Aorta (tissue), 5 donors: ENCODE results near the gene EPHB2. TPM values are rescaled to one million over a fixed set of nuclear protein-coding genes. Genes with fewer than 3 reads are reported as not detected.

Source experiments
- ATAC-seq: fragments of 200-7000 bp; cut with Tn5 transposase; one replicate; pipeline ENCODE4 v1.9.1; 2022; ENCODE audit warnings: moderate library complexity; ENCODE audit not compliant: low FRiP score
- DNase-seq, 2 donors: peaks; one replicate each; pipeline ENCODE4 v3.0.0-alpha.2; 2020
- H3K27ac ChIP-seq, 2 donors: one replicate each; pipeline ENCODE4 v1.5.1; 2013; ENCODE audit warnings: low read length in 2 of 2, mild to moderate bottlenecking in 2 of 2, moderate library complexity in 2 of 2, control low read depth in 1 of 2, inconsistent platforms in 1 of 2, low read depth in 1 of 2
- H3K27me3 ChIP-seq, 2 donors: one replicate each; pipeline ENCODE4 v1.6.1; 2013; ENCODE audit warnings: control low read depth in 1 of 2, low read length in 1 of 2, mild to moderate bottlenecking in 1 of 2, moderate library complexity in 1 of 2; ENCODE audit not compliant: insufficient read depth in 2 of 2, control insufficient read depth in 1 of 2
- H3K36me3 ChIP-seq, 2 donors: one replicate each; pipeline ENCODE4 v1.6.1; 2013; ENCODE audit warnings: control low read depth in 1 of 2, low read length in 1 of 2, mild to moderate bottlenecking in 1 of 2; ENCODE audit not compliant: insufficient read depth in 2 of 2, control insufficient read depth in 1 of 2
- H3K4me1 ChIP-seq, 2 donors: one replicate each; pipeline ENCODE4 v1.6.1; 2013; ENCODE audit warnings: low read length in 2 of 2, control low read depth in 1 of 2, mild to moderate bottlenecking in 1 of 2, moderate library complexity in 1 of 2; ENCODE audit not compliant: insufficient read depth in 2 of 2, control insufficient read depth in 1 of 2
- H3K4me3 ChIP-seq, 2 donors: one replicate each; pipeline ENCODE4 v1.5.1; 2013; ENCODE audit warnings: low read length in 2 of 2, control low read depth in 1 of 2, mild to moderate bottlenecking in 1 of 2
- H3K9me3 ChIP-seq: one replicate; pipeline ENCODE4 v1.6.1; 2013; ENCODE audit warnings: mild to moderate bottlenecking, low read length; ENCODE audit not compliant: control insufficient read depth
- WGBS, 2 donors: extraction: QIAGEN DNeasy Blood & Tissue Kit; methylation state at CpG; one replicate each; pipeline ENCODE4 v1.1.7; 2013; 5-methylcytosine and 5-hydroxymethylcytosine counted together
- intact Hi-C, 2 donors: fragments of 100-400 bp; cut with DNase I; formaldehyde crosslinking; loops; one replicate each; pipeline versions ENCODE4 v1.14.2 to v1.15.0; 2022
- polyA plus RNA-seq, 2 donors: library from polyadenylated mRNA; stranded (reverse); fragments of 200-250 nt; gene quantifications; one replicate each; pipeline ENCODE4 v1.2.3, GENCODE V29; 2013
- total RNA-seq, 2 donors: library from RNA; stranded (reverse); fragmentation: NEBNext Ultra II Directional; extraction: Animal tissue kit (Norgen Biotek cat#: 25700); gene quantifications; one replicate each; pipeline ENCODE4 v1.2.1, GENCODE V29; 2021
- donor health status: healthy with polysubstance abuse.
- donor health status: Bipolar disorder and iron deficiency.
- donor health status: DM: no; HTN: no; CAD: no.
- donor health status: DM: no; HTN: no; CAD: no.
- donor health status: DM: yes; HTN: yes; CAD: no.

EPHB2 gene
- total and polyA plus RNA-seq, 4 donors = 0.87 to 16.6 (median 3.2) TPM

- intact Hi-C loops = no loop called here
- Histone ChIP-seq H3K4me1 (no peaks in the 10 kb centered on the region), H3K27me3 (no peaks in the 10 kb centered on the region), H3K4me3 (no peak overlapping the region), H3K27ac (no peak overlapping the region), H3K9me3 (no peaks in the 10 kb centered on the region), H3K36me3 (no peaks in the 10 kb centered on the region)
- no peak for DNase-seq
- no peak for ATAC-seq
- WGBS, 2 donors = 38 to 48% methylated on average over 10 of the region's 10 CpGs
Measured at GRCh38 chr1:22685591-22686059, 25.0 kb upstream of the EPHB2 start.

GRCh38 chr1:22687191-22687590 is 23.4 kb upstream of the EPHB2 start:
- Histone ChIP-seq H3K27me3 (no peaks in the 10 kb centered on the region), H3K4me3 (no peak overlapping the region), H3K4me1 (no peaks in the 10 kb centered on the region), H3K27ac (no peak overlapping the region), H3K36me3 (no peaks in the 10 kb centered on the region), H3K9me3 (no peaks in the 10 kb centered on the region)
- WGBS, 2 donors = 92 to 94% methylated on average over 2 of the region's 2 CpGs
- DNase-seq (no peak), ATAC-seq (no peak)
- intact Hi-C loops = no loop called here

GRCh38 chr1:22688466-22688865 is 22.2 kb upstream of the EPHB2 start:
- no peaks in the 10 kb centered on the region for H3K9me3 ChIP-seq
- H3K27me3 ChIP-seq = no peaks in the 10 kb centered on the region
- H3K4me3 ChIP-seq = no peak overlapping the region
- H3K4me1 ChIP-seq = no peaks in the 10 kb centered on the region
- DNase-seq = no peak
- ATAC-seq = no peak
- H3K27ac ChIP-seq = no peak overlapping the region
- intact Hi-C loops = no loop called here
- H3K36me3 ChIP-seq = no peaks in the 10 kb centered on the region

GRCh38 chr1:22689505-22689904 is 21.1 kb upstream of the EPHB2 start:
- DNase-seq = no peak
- no peaks in the 10 kb centered on the region for H3K9me3 ChIP-seq
- no peak overlapping the region for H3K27ac ChIP-seq
- H3K4me1 ChIP-seq = no peaks in the 10 kb centered on the region
- no peaks in the 10 kb centered on the region for H3K36me3 ChIP-seq
- 87 to 91% methylated on average over 11 of the region's 11 CpGs for WGBS, 2 donors
- intact Hi-C loops = no loop called here
- no peak overlapping the region for H3K4me3 ChIP-seq
- no peak for ATAC-seq
- no peaks in the 10 kb centered on the region for H3K27me3 ChIP-seq

GRCh38 chr1:22691031-22691753 is 19.4 kb upstream of the EPHB2 start:
- WGBS, 2 donors = 69 to 76% methylated on average over 13 of the region's 13 CpGs
- Histone ChIP-seq H3K27me3 (no peaks in the 10 kb centered on the region), H3K36me3 (no peaks in the 10 kb centered on the region), H3K4me3 (no peak overlapping the region), H3K27ac (no peak overlapping the region), H3K4me1 (no peaks in the 10 kb centered on the region), H3K9me3 (no peaks in the 10 kb centered on the region)
- no peak for ATAC-seq
- intact Hi-C loops = no loop called here
- no peak for DNase-seq

- intact Hi-C loops = no loop called here
- DNase-seq = no peak
- ATAC-seq = no peak
- WGBS, 2 donors = 86 to 87% methylated on average over 5 of the region's 5 CpGs
- no peaks in the 10 kb centered on the region for H3K4me1 ChIP-seq
- H3K9me3 ChIP-seq = no peaks in the 10 kb centered on the region
- no peaks in the 10 kb centered on the region for H3K36me3 ChIP-seq
- H3K27ac ChIP-seq = no peak overlapping the region
- H3K4me3 ChIP-seq = no peak overlapping the region
- no peaks in the 10 kb centered on the region for H3K27me3 ChIP-seq
Measured at GRCh38 chr1:22694172-22694571, 16.5 kb upstream of the EPHB2 start.

- no peak for DNase-seq
- intact Hi-C loops = no loop called here
- ATAC-seq = no peak
Measured at GRCh38 chr1:22696610-22697009, 14.0 kb upstream of the EPHB2 start.

GRCh38 chr1:22697980-22698379 is 12.7 kb upstream of the EPHB2 start:
- H3K4me3 ChIP-seq = no peak overlapping the region
- no peak for DNase-seq
- no peaks in the 10 kb centered on the region for H3K27me3 ChIP-seq
- intact Hi-C loops = no loop called here
- no peaks in the 10 kb centered on the region for H3K4me1 ChIP-seq
- no peak for ATAC-seq
- 81 to 84% methylated on average over 5 of the region's 5 CpGs for WGBS, 2 donors
- H3K36me3 ChIP-seq = no peaks in the 10 kb centered on the region
- H3K9me3 ChIP-seq = no peaks in the 10 kb centered on the region
- no peak overlapping the region for H3K27ac ChIP-seq

More at GRCh38 chr1:22696610-22697009, 14.0 kb upstream of the EPHB2 start:
- Histone ChIP-seq H3K36me3 (no peaks in the 10 kb centered on the region), H3K4me1 (no peaks in the 10 kb centered on the region), H3K9me3 (no peaks in the 10 kb centered on the region), H3K4me3 (no peak overlapping the region), H3K27ac (no peak overlapping the region), H3K27me3 (no peaks in the 10 kb centered on the region)
- 87 to 90% methylated on average over 3 of the region's 3 CpGs for WGBS, 2 donors
